ENCODE measurements around the gene PLEKHH1. TPM values are rescaled to one million over a fixed set of nuclear protein-coding genes. Genes with fewer than 3 reads are reported as not detected.

The PLEKHH1 gene
- total and polyA plus RNA-seq, 2 of the 8 experiments (the other 6 are each of a cell fraction or from before 2014, with no cell fraction given) = 28.3 to 33.3 TPM

DNA sequence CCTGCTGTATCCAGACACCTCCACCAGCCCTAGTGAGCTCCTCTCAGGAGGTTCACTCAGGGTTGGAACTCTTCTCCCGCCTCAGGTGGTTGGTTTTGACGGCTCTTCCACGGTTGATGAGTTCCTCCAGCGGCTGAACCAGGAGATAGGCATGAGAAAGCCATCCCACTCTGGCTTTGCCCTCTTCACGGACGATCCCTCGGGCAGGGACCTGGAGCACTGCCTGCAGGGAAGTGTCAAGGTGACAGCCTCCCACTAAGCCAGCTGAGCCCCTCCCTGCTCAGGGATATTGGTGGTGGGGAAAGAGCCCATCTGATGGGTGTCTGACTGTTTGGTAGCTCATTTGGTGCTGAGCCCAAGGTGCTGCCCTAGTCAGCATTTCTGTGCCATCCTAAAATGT is 46.5 kb downstream of the PLEKHH1 start (continued):
- TF ChIP-seq, protein P1, sequence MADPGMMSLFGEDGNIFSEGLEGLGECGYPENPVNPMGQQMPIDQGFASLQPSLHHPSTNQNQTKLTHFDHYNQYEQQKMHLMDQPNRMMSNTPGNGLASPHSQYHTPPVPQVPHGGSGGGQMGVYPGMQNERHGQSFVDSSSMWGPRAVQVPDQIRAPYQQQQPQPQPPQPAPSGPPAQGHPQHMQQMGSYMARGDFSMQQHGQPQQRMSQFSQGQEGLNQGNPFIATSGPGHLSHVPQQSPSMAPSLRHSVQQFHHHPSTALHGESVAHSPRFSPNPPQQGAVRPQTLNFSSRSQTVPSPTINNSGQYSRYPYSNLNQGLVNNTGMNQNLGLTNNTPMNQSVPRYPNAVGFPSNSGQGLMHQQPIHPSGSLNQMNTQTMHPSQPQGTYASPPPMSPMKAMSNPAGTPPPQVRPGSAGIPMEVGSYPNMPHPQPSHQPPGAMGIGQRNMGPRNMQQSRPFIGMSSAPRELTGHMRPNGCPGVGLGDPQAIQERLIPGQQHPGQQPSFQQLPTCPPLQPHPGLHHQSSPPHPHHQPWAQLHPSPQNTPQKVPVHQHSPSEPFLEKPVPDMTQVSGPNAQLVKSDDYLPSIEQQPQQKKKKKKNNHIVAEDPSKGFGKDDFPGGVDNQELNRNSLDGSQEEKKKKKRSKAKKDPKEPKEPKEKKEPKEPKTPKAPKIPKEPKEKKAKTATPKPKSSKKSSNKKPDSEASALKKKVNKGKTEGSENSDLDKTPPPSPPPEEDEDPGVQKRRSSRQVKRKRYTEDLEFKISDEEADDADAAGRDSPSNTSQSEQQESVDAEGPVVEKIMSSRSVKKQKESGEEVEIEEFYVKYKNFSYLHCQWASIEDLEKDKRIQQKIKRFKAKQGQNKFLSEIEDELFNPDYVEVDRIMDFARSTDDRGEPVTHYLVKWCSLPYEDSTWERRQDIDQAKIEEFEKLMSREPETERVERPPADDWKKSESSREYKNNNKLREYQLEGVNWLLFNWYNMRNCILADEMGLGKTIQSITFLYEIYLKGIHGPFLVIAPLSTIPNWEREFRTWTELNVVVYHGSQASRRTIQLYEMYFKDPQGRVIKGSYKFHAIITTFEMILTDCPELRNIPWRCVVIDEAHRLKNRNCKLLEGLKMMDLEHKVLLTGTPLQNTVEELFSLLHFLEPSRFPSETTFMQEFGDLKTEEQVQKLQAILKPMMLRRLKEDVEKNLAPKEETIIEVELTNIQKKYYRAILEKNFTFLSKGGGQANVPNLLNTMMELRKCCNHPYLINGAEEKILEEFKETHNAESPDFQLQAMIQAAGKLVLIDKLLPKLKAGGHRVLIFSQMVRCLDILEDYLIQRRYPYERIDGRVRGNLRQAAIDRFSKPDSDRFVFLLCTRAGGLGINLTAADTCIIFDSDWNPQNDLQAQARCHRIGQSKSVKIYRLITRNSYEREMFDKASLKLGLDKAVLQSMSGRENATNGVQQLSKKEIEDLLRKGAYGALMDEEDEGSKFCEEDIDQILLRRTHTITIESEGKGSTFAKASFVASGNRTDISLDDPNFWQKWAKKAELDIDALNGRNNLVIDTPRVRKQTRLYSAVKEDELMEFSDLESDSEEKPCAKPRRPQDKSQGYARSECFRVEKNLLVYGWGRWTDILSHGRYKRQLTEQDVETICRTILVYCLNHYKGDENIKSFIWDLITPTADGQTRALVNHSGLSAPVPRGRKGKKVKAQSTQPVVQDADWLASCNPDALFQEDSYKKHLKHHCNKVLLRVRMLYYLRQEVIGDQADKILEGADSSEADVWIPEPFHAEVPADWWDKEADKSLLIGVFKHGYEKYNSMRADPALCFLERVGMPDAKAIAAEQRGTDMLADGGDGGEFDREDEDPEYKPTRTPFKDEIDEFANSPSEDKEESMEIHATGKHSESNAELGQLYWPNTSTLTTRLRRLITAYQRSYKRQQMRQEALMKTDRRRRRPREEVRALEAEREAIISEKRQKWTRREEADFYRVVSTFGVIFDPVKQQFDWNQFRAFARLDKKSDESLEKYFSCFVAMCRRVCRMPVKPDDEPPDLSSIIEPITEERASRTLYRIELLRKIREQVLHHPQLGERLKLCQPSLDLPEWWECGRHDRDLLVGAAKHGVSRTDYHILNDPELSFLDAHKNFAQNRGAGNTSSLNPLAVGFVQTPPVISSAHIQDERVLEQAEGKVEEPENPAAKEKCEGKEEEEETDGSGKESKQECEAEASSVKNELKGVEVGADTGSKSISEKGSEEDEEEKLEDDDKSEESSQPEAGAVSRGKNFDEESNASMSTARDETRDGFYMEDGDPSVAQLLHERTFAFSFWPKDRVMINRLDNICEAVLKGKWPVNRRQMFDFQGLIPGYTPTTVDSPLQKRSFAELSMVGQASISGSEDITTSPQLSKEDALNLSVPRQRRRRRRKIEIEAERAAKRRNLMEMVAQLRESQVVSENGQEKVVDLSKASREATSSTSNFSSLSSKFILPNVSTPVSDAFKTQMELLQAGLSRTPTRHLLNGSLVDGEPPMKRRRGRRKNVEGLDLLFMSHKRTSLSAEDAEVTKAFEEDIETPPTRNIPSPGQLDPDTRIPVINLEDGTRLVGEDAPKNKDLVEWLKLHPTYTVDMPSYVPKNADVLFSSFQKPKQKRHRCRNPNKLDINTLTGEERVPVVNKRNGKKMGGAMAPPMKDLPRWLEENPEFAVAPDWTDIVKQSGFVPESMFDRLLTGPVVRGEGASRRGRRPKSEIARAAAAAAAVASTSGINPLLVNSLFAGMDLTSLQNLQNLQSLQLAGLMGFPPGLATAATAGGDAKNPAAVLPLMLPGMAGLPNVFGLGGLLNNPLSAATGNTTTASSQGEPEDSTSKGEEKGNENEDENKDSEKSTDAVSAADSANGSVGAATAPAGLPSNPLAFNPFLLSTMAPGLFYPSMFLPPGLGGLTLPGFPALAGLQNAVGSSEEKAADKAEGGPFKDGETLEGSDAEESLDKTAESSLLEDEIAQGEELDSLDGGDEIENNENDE (IDR thresholded peaks at IDR 0.05; ENCODE audit: insufficient replicate concordance, low read length) = no peak
- TF ChIP-seq TCF12 (IDR thresholded peaks at IDR 0.05; ENCODE audit: low read depth, low read length) (no peak), RFX5 (IDR thresholded peaks at IDR 0.05; ENCODE audit: borderline replicate concordance, low read depth, low read length) (no peak)
